ENCODE data around the gene CELF1. TPM values are rescaled to one million over a fixed set of nuclear protein-coding genes. Genes with fewer than 3 reads are reported as not detected.

The CELF1 gene
- total and polyA plus RNA-seq, 2 of the 13 experiments (the other 11 are each of a cell fraction or from before 2014, with no cell fraction given) = 69.0 to 80.1 TPM

DNA sequence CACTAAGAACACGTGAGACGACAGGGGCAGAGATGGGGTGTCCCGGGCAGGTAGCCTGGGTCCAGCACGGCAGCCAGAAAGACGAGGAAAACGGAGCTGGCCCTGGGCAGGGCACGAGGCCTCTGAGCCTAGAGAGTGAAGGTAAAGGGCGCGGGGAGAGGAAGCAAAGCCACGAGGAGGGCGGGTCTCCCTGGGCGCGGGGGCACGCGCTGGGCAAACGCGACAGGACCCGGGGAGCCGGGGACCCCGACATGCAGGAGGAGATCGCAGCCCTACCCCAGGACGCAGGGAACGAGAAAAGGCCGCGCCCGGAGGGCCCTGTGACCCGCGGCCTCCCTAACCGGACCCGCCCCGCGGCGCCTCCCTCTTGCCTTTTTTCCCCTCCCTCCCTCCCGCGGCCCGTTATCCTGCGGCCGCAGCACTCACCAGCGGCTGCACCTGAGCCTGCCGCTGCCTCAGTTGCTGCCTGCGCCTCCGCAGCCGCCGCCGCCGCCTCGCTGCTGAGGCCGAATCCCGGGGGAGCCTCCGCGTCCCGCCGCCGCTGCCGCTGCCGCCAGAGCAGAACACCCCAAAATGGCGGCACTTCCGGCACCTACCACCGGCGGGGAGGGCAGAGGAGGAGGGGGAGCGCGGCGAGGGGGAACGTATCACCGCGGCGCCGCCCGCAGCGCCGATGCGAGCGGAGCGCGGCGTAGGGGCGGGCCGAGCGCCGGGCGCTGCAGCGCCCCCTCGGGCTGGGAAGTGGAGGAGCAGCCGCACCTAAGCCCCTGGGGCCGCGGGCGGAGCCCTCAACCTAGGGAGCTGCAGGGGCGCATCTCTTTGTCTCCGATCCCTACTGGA lies at the start of gene CELF1 (continued):
- TF ChIP-seq CREB1 (IDR thresholded peaks at IDR 0.05) (peak; percentile 28; the same call in 1 of the 2 replicates), CREB1 (CRISPR knock-in tag; IDR thresholded peaks at IDR 0.05) (no peak), SKI (IDR thresholded peaks at IDR 0.05; ENCODE audit: partially characterized antibody) (peak; percentile 53), NAIF1 (CRISPR knock-in tag; IDR thresholded peaks at IDR 0.05; ENCODE audit: borderline replicate concordance) (no peak; the same call in 1 of the 2 replicates), HDAC1 (CRISPR knock-in tag; IDR thresholded peaks at IDR 0.05) (peak; percentile 69), THAP11 (CRISPR knock-in tag; IDR thresholded peaks at IDR 0.05) (peak; percentile 88), ZNF331 (CRISPR knock-in tag; IDR thresholded peaks at IDR 0.05) (peak; percentile 66; the same call in 1 of the 2 replicates), ATF7-NPFF (CRISPR knock-in tag; IDR thresholded peaks at IDR 0.05; ENCODE audit: low read depth) (peak; percentile 55), ZGPAT (CRISPR knock-in tag; IDR thresholded peaks at IDR 0.05) (peak; percentile 74; the same call in 1 of the 2 replicates), KDM5A (IDR thresholded peaks at IDR 0.05; ENCODE audit: borderline replicate concordance, low read length) (peak; percentile 59; the same call in 1 of the 2 replicates), ARID3A (IDR thresholded peaks at IDR 0.05; ENCODE audit: low read depth, low read length) (0 out of 2 replicates have a peak, but pooled peaks have one; percentile 24), ZBTB25 (CRISPR knock-in tag; IDR thresholded peaks at IDR 0.05) (peak; percentile 93; the same call in 1 of the 2 replicates), ELF1 (CRISPR knock-in tag; IDR thresholded peaks at IDR 0.05) (peak; percentile 67), ZFP36L1 (CRISPR knock-in tag; IDR thresholded peaks at IDR 0.05) (no peak), ZNF839 (CRISPR knock-in tag; IDR thresholded peaks at IDR 0.05; ENCODE audit: borderline replicate concordance) (0 out of 2 replicates have a peak, but pooled peaks have one; percentile 35), SIN3A (IDR thresholded peaks at IDR 0.05; ENCODE audit: borderline replicate concordance, low read depth, low read length) (peak; percentile 53; the same call in 1 of the 2 replicates), ZSCAN22 (CRISPR knock-in tag; IDR thresholded peaks at IDR 0.05) (no peak), ZNF639 (CRISPR knock-in tag; conservative IDR thresholded peaks at IDR 0.05) (peak; percentile 96), AGO1 (IDR thresholded peaks at IDR 0.05; ENCODE audit: low read depth, low read length, poor library complexity, severe bottlenecking) (peak; percentile 88)
- TF ChIP-seq, protein P1, sequence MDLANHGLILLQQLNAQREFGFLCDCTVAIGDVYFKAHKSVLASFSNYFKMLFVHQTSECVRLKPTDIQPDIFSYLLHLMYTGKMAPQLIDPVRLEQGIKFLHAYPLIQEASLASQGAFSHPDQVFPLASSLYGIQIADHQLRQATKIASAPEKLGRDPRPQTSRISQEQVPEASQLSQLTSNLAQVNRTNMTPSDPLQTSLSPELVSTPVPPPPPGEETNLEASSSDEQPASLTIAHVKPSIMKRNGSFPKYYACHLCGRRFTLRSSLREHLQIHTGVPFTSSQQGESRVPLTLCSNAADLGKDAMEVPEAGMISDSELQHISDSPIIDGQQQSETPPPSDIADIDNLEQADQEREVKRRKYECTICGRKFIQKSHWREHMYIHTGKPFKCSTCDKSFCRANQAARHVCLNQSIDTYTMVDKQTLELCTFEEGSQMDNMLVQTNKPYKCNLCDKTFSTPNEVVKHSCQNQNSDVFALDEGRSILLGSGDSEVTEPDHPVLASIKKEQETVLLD (CRISPR knock-in tag; IDR thresholded peaks at IDR 0.05; ENCODE audit: low read depth) = peak; percentile 98
- TF ChIP-seq, protein P2, sequence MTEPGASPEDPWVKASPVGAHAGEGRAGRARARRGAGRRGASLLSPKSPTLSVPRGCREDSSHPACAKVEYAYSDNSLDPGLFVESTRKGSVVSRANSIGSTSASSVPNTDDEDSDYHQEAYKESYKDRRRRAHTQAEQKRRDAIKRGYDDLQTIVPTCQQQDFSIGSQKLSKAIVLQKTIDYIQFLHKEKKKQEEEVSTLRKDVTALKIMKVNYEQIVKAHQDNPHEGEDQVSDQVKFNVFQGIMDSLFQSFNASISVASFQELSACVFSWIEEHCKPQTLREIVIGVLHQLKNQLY (CRISPR knock-in tag; IDR thresholded peaks at IDR 0.05) = 0 out of 2 replicates have a peak, but pooled peaks have one; percentile 15
